T-cell (primary cell): ENCODE data around the gene PTPMT1. TPM values are rescaled to one million over a fixed set of nuclear protein-coding genes. Genes with fewer than 3 reads are reported as not detected.
A peak's percentile ranks its signal among the peaks of the same experiment; 100 is the strongest.

Experiments
- ATAC-seq, 4 experiments: fragments of 200-7000 bp in 3 of 4; fragments of 150-1000 bp in 1 of 4; cut with Tn5 transposase; replicated peaks in 1 of 4; 1 replicate in 3 of 4; 2 replicates in 1 of 4; pipeline ENCODE4 v1.10.0; 2021; ENCODE audit warnings: moderate library complexity in 3 of 4, mild to moderate bottlenecking in 2 of 4, moderate number of reproducible peaks in 1 of 4
- CTCF ChIA-PET, 2 donors: fragments of 300-600 bp; sonication (Branson Sonifier 250); formaldehyde crosslinking; loops; one replicate each; lab custom pipeline; 2022; ENCODE audit warnings: antibody characterized with exemption in 2 of 2; lab: Charles Lee
- POLR2A ChIA-PET, 2 donors: fragments of 300-600 bp; sonication (Branson Sonifier 250); formaldehyde crosslinking; loops; one replicate each; lab custom pipeline; 2022; ENCODE audit warnings: antibody characterized with exemption in 2 of 2; lab: Charles Lee
- DNase-seq, 35 experiments: peaks; one replicate each; pipeline versions ENCODE4 v3.0.0 to v3.0.0-alpha.2; 2013 to 2023
- H3K27ac ChIP-seq: one replicate; pipeline ENCODE4 v1.5.1; 2013; ENCODE audit warnings: low read length
- H3K27me3 ChIP-seq, 2 experiments: replicated peaks in 1 of 2; 1 replicate in 1 of 2; 2 replicates in 1 of 2; pipeline versions ENCODE4 v1.6.1 to v1.7.0; 2013; ENCODE audit warnings: low read length in 1 of 2, mixed read lengths in 1 of 2; ENCODE audit not compliant: control insufficient read depth in 2 of 2, insufficient read depth in 2 of 2; ENCODE audit errors: extremely low read depth in 1 of 2
- H3K36me3 ChIP-seq, 2 donors: 1 replicate in 1 of 2; 2 replicates in 1 of 2; pipeline versions ENCODE4 v1.6.1 to v1.7.0; 2013; ENCODE audit warnings: low read length in 1 of 2; ENCODE audit not compliant: control insufficient read depth in 2 of 2, insufficient read depth in 1 of 2; ENCODE audit errors: extremely low read depth in 1 of 2
- H3K4me1 ChIP-seq, 2 experiments: 1 replicate in 1 of 2; 2 replicates in 1 of 2; pipeline versions ENCODE4 v1.6.1 to v1.7.0; 2013; ENCODE audit warnings: low read length in 2 of 2, mixed read lengths in 1 of 2; ENCODE audit not compliant: insufficient read depth in 2 of 2, control insufficient read depth in 1 of 2; ENCODE audit errors: extremely low read depth in 1 of 2
- H3K4me3 ChIP-seq, 2 donors: 1 replicate in 1 of 2; 2 replicates in 1 of 2; pipeline versions ENCODE4 v1.5.1 to v1.7.0; 2013; ENCODE audit warnings: mild to moderate bottlenecking in 2 of 2, low read length in 1 of 2, moderate library complexity in 1 of 2; ENCODE audit not compliant: control insufficient read depth in 1 of 2; ENCODE audit errors: extremely low read depth in 1 of 2
- H3K9me3 ChIP-seq: 2 replicates; pipeline ENCODE4 v1.7.0; 2013
- H3K27ac Mint-ChIP-seq, 2 donors: one replicate each; pipeline ENCODE4 v1.8.0; 2020 to 2021; ENCODE audit warnings: mild to moderate bottlenecking in 2 of 2, mixed read lengths in 2 of 2
- H3K27me3 Mint-ChIP-seq, 2 donors: one replicate each; pipeline ENCODE4 v1.8.0; 2021 to 2022; ENCODE audit warnings: mixed read lengths in 2 of 2
- H3K36me3 Mint-ChIP-seq: one replicate; pipeline ENCODE4 v1.8.0; 2021; ENCODE audit warnings: mixed read lengths
- H3K4me1 Mint-ChIP-seq, 3 donors: one replicate each; pipeline ENCODE4 v1.8.0; 2020 to 2022; ENCODE audit warnings: mixed read lengths in 3 of 3, mild to moderate bottlenecking in 1 of 3
- H3K4me3 Mint-ChIP-seq, 3 donors: one replicate each; pipeline ENCODE4 v1.8.0; 2020 to 2022; ENCODE audit warnings: mild to moderate bottlenecking in 3 of 3, mixed read lengths in 3 of 3, moderate library complexity in 3 of 3
- H3K9me3 Mint-ChIP-seq, 3 donors: one replicate each; pipeline ENCODE4 v1.8.0; 2020 to 2022; ENCODE audit warnings: mixed read lengths in 3 of 3
- WGBS: methylation state at CpG from one replicate; pipeline ENCODE4 v1.1.5; 2013; ENCODE audit warnings: missing lambda C conversion rate; ENCODE audit not compliant: insufficient coverage; 5-methylcytosine and 5-hydroxymethylcytosine counted together
- total RNA-seq, 35 experiments: library from RNA in 6 of 35; stranded (reverse) in 6 of 35; fragments of 120-200 nt in 1 of 35; gene quantifications; one replicate each; pipeline versions ENCODE4 v1.2.1 to v1.2.4 and lab custom pipeline; 2013 to 2026

The PTPMT1 gene
- total RNA-seq (10 to 100 TPM; 14.9 to 25.3 (median 25.0) TPM), total RNA-seq (lab: John Stamatoyannopoulos, UW) (3.0 to 8.7 (median 5.8) reads per million in 29 experiments)
- total RNA-seq (2013), result 31.2 TPM

DNA sequence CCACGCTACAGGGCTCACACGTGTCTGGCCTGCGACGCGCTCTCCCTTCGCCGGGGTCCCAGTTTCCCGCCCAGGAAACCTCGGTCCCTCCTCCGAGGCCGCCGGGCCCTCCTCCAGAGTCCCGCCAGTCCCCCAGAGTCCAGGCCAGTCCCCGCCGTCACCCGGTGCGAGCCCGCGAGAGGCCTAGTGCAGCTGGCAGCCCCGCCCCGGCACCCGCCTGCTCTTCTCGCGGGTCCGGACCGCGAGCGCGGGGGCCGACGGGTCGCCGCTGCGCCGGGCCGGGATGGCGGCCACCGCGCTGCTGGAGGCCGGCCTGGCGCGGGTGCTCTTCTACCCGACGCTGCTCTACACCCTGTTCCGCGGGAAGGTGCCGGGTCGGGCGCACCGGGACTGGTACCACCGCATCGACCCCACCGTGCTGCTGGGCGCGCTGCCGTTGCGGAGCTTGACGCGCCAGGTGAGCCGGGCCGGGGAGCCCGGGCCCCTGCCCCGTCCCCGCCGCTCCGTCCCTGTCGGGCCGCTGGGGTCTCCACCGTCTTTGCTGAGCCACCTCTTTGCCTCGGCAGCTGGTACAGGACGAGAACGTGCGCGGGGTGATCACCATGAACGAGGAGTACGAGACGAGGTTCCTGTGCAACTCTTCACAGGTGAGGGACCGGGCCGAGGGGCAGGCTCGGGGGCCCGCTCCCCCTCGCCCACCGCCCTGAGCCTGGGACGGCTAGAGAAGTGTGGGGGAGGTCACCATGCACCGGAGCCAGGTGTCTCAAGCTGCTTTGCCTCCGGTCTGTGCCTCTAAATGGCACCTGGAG is at the start of gene PTPMT1:
PTPMT1 (plus strand) TSS at position 260 of the 809 bp plus-strand sequence; CDS start at position 284, 24 bp downstream.
- Mint-ChIP-seq H3K4me3 (peak within 1 kb of the TSS; percentile 77 to 83 (median 79)), H3K27ac (peak within 1 kb of the TSS; percentile 76 to 85), H3K4me1 (peaks cover 8 to 24% (median 22%) of the 10 kb centered on the region in 3 donors), H3K36me3 (no peaks in the 10 kb centered on the region), H3K9me3 (no peaks in the 10 kb centered on the region), H3K27me3 (no peaks in the 10 kb centered on the region)
- POLR2A ChIA-PET, result interaction anchor here (0.5 to 1.4 kb wide), 5 partner anchors 11 to 56 kb away, joined by 3 to 4 read pairs (median 3); no protein-coding TSS in a partner anchor
- H3K27me3 ChIP-seq, result no peaks in the 10 kb centered on the region
- peak within 1 kb of the TSS; percentile 83 to 91 for H3K4me3 ChIP-seq
- peaks cover 0 to 9% of the 10 kb centered on the region in 2 donors for H3K36me3 ChIP-seq
- ATAC-seq (peak; percentile 87 to 93 (median 90)), DNase-seq (peak; percentile 12 to 71 (median 51))
- H3K4me1 ChIP-seq, result peaks cover 4 to 24% of the 10 kb centered on the region in 2 experiments
- H3K9me3 ChIP-seq, result no peaks in the 10 kb centered on the region
- under 1% methylated on average over 86 of the region's 86 CpGs for WGBS
- CTCF ChIA-PET, result interaction anchor here (0.6 to 1.9 kb wide), 4 partner anchors 8 to 14 kb away, joined by 3 to 11 read pairs (median 4); partner anchors contain the start of genes KBTBD4 (in 1 of the 2) and NDUFS3 (in 1 of the 2)
- H3K27ac ChIP-seq, result peak within 1 kb of the TSS; percentile 81

GRCh38 chr11:47516155-47516554 is 49.2 kb upstream of the PTPMT1 start:
- Histone ChIP-seq H3K4me1 (peaks cover 46 to 57% of the 10 kb centered on the region in 2 experiments), H3K4me3 (no peak overlapping the region), H3K36me3 (no peaks in the 10 kb centered on the region), H3K9me3 (no peaks in the 10 kb centered on the region), H3K27ac (no peak overlapping the region), H3K27me3 (no peaks in the 10 kb centered on the region)
- CTCF ChIA-PET, result interaction anchor here in 1 of 2 donors (0.7 kb wide), 1 partner anchor 1449 kb away, joined by 3 read pairs; no protein-coding TSS in a partner anchor
- Mint-ChIP-seq H3K9me3 (no peaks in the 10 kb centered on the region), H3K4me1 (peaks cover 83 to 87% (median 87%) of the 10 kb centered on the region in 3 donors), H3K27me3 (no peaks in the 10 kb centered on the region), H3K27ac (peak overlapping the region in 1 of 2 donors; percentile 28), H3K4me3 (no peak overlapping the region), H3K36me3 (peaks cover 8% of the 10 kb centered on the region)
- ATAC-seq (no peak), DNase-seq (no peak)
- WGBS, result no CpG with 5 or more reads among the region's 3 CpGs
- POLR2A ChIA-PET, result interaction anchor here (0.6 kb wide), 3 partner anchors 17 to 665 kb away, joined by 3 to 5 read pairs (median 3); no protein-coding TSS in a partner anchor

DNA sequence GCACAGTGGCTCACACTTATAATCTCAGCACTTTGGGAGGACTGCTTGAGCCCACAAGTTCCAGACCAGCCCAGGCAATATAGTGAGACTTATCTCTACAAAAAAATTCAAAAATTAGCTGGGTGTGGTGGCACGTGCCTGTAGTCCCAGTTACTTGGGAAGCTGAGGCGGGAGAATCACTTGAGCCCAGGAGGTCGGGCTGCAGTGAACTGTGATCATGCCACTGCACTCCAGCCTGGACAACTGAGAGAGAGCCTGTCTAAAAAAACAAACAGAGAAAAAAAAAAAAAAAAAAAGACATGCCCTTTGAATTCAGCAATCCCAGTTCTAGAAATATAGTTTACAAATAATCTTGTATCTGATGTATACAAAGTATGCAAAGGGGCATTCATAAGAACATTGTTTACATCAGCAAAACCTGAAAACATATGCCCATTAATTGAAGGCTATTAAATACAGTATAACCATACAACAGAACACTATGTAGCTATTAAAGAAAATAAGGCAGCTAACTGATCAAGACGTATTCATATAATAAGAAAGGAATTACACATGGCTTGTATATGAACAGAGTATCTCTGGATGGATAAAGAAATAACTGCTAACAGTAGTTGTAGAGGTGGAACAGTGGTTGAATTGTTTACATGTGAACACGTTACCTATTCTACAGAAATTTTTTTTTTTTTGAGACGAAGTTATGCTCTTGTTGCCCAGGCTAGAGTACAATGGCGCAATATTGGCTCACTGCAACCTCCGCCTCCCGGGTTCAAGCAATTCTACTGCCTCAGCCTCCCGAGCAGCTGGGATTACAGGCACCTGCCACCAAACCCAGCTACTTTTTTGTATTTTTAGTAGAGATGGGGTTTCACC is 48.2 kb upstream of the PTPMT1 start:
- ATAC-seq, result no peak

DNA sequence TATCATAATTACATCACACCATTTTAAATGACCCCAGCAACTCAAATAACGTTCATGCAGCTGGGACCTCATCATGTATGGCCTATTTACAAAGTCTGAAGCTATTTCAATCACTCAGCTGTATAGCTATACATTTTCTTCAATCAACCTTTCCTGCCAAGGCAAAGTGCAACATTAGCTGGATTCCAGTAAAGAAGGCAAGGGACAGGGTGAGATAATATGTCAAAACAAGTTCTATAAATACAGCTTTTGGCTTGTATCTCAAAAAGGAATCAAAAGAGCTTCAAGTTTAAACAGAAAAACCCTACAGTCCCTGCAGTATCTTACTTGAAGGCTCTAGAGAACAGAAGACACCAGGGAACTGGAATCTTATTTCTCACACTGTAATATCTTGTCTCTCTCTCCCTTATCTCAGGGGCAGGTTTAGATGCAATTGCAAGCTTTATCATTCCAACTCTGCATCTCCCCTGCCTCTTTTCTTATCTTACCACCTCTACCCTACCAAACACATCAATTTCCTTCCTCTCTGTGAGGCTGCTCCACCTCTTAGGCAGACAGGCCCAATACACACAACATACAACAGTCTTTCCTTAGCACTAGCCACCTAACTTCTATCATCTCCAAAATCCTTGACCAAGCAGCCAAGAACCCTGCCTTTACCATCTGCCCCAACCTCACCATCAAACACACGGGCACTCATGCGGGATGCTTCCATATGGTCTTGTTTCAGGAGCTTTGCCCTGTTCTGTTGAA is 47.0 kb upstream of the PTPMT1 start:
- POLR2A ChIA-PET, result interaction anchor here (0.6 to 1.0 kb wide), 4 partner anchors 12 to 933 kb away, joined by 3 to 8 read pairs (median 4); no protein-coding TSS in a partner anchor
- WGBS, result 43% methylated on average over 1 of the region's 3 CpGs
- no peaks in the 10 kb centered on the region for H3K27me3 Mint-ChIP-seq
- H3K36me3 ChIP-seq, result no peaks in the 10 kb centered on the region
- peaks cover 74 to 88% (median 86%) of the 10 kb centered on the region in 3 donors for H3K4me1 Mint-ChIP-seq
- H3K4me3 Mint-ChIP-seq, result peak overlapping the region in 2 of 3 donors; percentile 2 to 3
- peaks cover 6% of the 10 kb centered on the region for H3K36me3 Mint-ChIP-seq
- H3K27ac ChIP-seq, result peak overlapping the region; percentile 29
- H3K4me1 ChIP-seq, result peaks cover 44 to 60% of the 10 kb centered on the region in 2 experiments
- peak overlapping the region; percentile 47 to 52 for H3K27ac Mint-ChIP-seq
- no peaks in the 10 kb centered on the region for H3K27me3 ChIP-seq
- H3K4me3 ChIP-seq, result peak overlapping the region in 1 of 2 donors; percentile 32
- H3K9me3 Mint-ChIP-seq, result no peaks in the 10 kb centered on the region
- peak in 1 of 4 experiments; percentile 45 for ATAC-seq
- no peak for DNase-seq
- CTCF ChIA-PET, result interaction anchor here (0.6 to 1.6 kb wide), 2 partner anchors 9 to 234 kb away, joined by 4 to 9 read pairs; no protein-coding TSS in a partner anchor
- H3K9me3 ChIP-seq, result no peaks in the 10 kb centered on the region

More for the DNA sequence above, 48.2 kb upstream of the PTPMT1 start:
- Mint-ChIP-seq H3K4me3 (no peak overlapping the region), H3K9me3 (no peaks in the 10 kb centered on the region), H3K4me1 (peaks cover 74 to 88% (median 84%) of the 10 kb centered on the region in 3 donors), H3K27ac (no peak overlapping the region), H3K36me3 (peaks cover 6% of the 10 kb centered on the region), H3K27me3 (no peaks in the 10 kb centered on the region)
- no peak overlapping the region for H3K27ac ChIP-seq
- DNase-seq, result no peak
- H3K36me3 ChIP-seq, result no peaks in the 10 kb centered on the region
- ChIA-PET CTCF (interaction anchor here in 1 of 2 donors (0.7 to 1.6 kb wide), 2 partner anchors 8 to 47 kb away, joined by 3 to 9 read pairs; no protein-coding TSS in a partner anchor), POLR2A (interaction anchor here (0.7 to 1.0 kb wide), 2 partner anchors 13 to 32 kb away, joined by 3 to 6 read pairs; no protein-coding TSS in a partner anchor)
- no peak overlapping the region for H3K4me3 ChIP-seq
- peaks cover 41 to 59% of the 10 kb centered on the region in 2 experiments for H3K4me1 ChIP-seq
- H3K27me3 ChIP-seq, result no peaks in the 10 kb centered on the region
- no peaks in the 10 kb centered on the region for H3K9me3 ChIP-seq
- 100% methylated on average over 3 of the region's 10 CpGs for WGBS

- CTCF ChIA-PET, result interaction anchor here in 1 of 2 donors (0.7 to 1.5 kb wide), 2 partner anchors 8 to 28 kb away, joined by 3 to 9 read pairs; no protein-coding TSS in a partner anchor
- Histone ChIP-seq H3K4me3 (peak overlapping the region in 1 of 2 donors; percentile 23), H3K9me3 (no peaks in the 10 kb centered on the region), H3K27me3 (no peaks in the 10 kb centered on the region), H3K4me1 (peaks cover 36 to 46% of the 10 kb centered on the region in 2 experiments), H3K27ac (peak overlapping the region; percentile 69), H3K36me3 (peaks cover 0 to 3% of the 10 kb centered on the region in 2 donors)
- peak; percentile 69 to 90 (median 72) for ATAC-seq
- POLR2A ChIA-PET, result interaction anchor here in 1 of 2 donors (0.6 kb wide), 1 partner anchor 9 kb away, joined by 3 read pairs; no protein-coding TSS in a partner anchor
- DNase-seq, result peak in 32 of 35 experiments; percentile 23 to 78 (median 54)
- H3K4me1 Mint-ChIP-seq, result peaks cover 50 to 88% (median 82%) of the 10 kb centered on the region in 3 donors
- H3K27me3 Mint-ChIP-seq, result no peaks in the 10 kb centered on the region
- WGBS, result 23% methylated on average over 2 of the region's 3 CpGs
- peak overlapping the region; percentile 56 to 62 (median 60) for H3K4me3 Mint-ChIP-seq
- peaks cover 11% of the 10 kb centered on the region for H3K36me3 Mint-ChIP-seq
- peak overlapping the region; percentile 73 to 87 for H3K27ac Mint-ChIP-seq
- no peaks in the 10 kb centered on the region for H3K9me3 Mint-ChIP-seq
These were observed 41.7 kb upstream of the PTPMT1 start for GRCh38 chr11:47523490-47524225.
